ENCODE data around the gene LAMA3.
"Not testable (repeated sequence)": the region's sequence is repeated elsewhere in the genome, so short reads cannot be mapped to it uniquely, and the experiment has no call there.

The LAMA3 gene

DNA sequence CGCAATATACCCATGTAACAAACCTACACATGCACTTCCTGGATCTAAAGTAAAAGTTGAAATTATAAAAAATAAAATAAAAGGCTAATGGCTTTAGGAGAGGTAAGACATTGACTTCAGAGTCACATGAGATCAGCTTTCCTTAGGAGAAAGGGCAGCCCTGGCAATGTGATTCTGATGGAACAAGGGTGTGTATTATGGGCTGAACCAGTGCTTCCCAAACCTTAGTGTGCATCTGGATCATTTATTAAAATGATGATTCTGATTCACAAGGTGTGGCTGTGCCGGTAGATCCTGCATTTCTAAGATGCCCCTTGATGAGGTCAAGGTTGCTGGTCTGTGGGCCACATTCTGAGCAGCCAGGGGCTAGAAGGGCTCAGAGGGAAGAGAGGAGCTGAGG is 42.6 kb downstream of the LAMA3 start:
- no peak overlapping the region for H3K9ac ChIP-seq (ENCODE audit: low read depth, low read length, poor library complexity)
- no peak for DNase-seq (ENCODE audit: low spot score)
- no peak overlapping the region for H2AFZ ChIP-seq (ENCODE audit: low read length)
- H2BK12ac ChIP-seq (ENCODE audit: low read length): no peak overlapping the region
- H3K14ac ChIP-seq (ENCODE audit: low read length): no peak overlapping the region
- no peak overlapping the region for H3K23ac ChIP-seq (ENCODE audit: low read depth, low read length, poor library complexity)
- no peak overlapping the region for H2BK5ac ChIP-seq (ENCODE audit: low read length)
- no peak overlapping the region for H3K4me3 ChIP-seq (ENCODE audit: low read length in 2 of 2)
- no peak overlapping the region for H2BK15ac ChIP-seq (ENCODE audit: low read length)
- no peaks in the 10 kb centered on the region for H3K79me1 ChIP-seq (ENCODE audit: low read depth, low read length)
- H2AK5ac ChIP-seq (ENCODE audit: low read depth, low read length): no peak overlapping the region
- H3K9me3 ChIP-seq (replicated peaks in 1 of 2; ENCODE audit: control insufficient read depth in 2 of 2, insufficient read depth in 1 of 2, low read depth in 1 of 2, low read length in 2 of 2): no peaks in the 10 kb centered on the region
- no peak overlapping the region for H4K8ac ChIP-seq (ENCODE audit: low read depth, low read length)
- no peak overlapping the region for H3K27ac ChIP-seq (replicated peaks; ENCODE audit: low read length)
- no peak overlapping the region for H2BK120ac ChIP-seq (ENCODE audit: low read depth, low read length)
- no peaks in the 10 kb centered on the region for H3K36me3 ChIP-seq (replicated peaks in 1 of 2; ENCODE audit: control insufficient read depth in 2 of 2, insufficient read depth in 2 of 2, low read length in 2 of 2)
- H3K18ac ChIP-seq (ENCODE audit: low read length): no peak overlapping the region
- peaks cover 0 to 6% of the 10 kb centered on the region in 2 donors for H3K4me1 ChIP-seq (ENCODE audit: control insufficient read depth in 2 of 2, insufficient read depth in 1 of 2, low read depth in 1 of 2, low read length in 2 of 2)
- H3K27me3 ChIP-seq (ENCODE audit: control insufficient read depth in 3 of 3, insufficient read depth in 3 of 3, low read depth in 1 of 3, low read length in 3 of 3): peaks cover 0 to 6% (median 1%) of the 10 kb centered on the region in 3 experiments
- no CpG with 5 or more reads among the region's 2 CpGs for WGBS, 2 donors (ENCODE audit: extremely low coverage in 2 of 2, insufficient read length in 2 of 2, insufficient replicate concordance in 1 of 2)
- H3K4ac ChIP-seq (ENCODE audit: low read length): no peak overlapping the region
- H4K91ac ChIP-seq (ENCODE audit: low read depth, low read length, poor library complexity): no peak overlapping the region
- H3K4me2 ChIP-seq (ENCODE audit: insufficient read depth, low read length, poor library complexity, severe bottlenecking): no peak overlapping the region

DNA sequence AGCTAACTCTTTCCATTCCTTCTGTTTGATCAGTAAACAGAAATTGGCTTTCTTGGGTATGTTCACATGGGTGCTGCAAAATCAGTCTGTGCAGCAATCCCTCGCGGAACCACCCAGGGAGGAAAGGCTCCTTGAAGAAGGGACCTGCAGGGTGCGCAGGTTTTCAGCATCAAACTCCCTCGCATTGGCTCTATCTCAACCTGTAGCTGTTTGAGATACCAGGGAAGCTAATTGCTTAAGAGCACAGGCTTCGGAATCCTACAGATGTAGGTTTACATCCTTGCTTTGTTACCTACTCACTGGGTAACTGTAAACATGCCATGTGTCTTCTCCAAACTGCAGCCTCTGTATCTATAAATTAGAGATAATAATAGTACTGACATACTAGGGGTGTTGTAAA is 43.2 kb downstream of the LAMA3 start:
- H3K4me1 ChIP-seq (ENCODE audit: control insufficient read depth in 2 of 2, insufficient read depth in 1 of 2, low read depth in 1 of 2, low read length in 2 of 2): peaks cover 0 to 12% of the 10 kb centered on the region in 2 donors
- no peak overlapping the region for H4K91ac ChIP-seq (ENCODE audit: low read depth, low read length, poor library complexity)
- no peak overlapping the region for H3K4me2 ChIP-seq (ENCODE audit: insufficient read depth, low read length, poor library complexity, severe bottlenecking)
- no CpG with 5 or more reads among the region's 5 CpGs for WGBS, 2 donors (ENCODE audit: extremely low coverage in 2 of 2, insufficient read length in 2 of 2, insufficient replicate concordance in 1 of 2)
- peaks cover 0 to 10% (median 1%) of the 10 kb centered on the region in 3 experiments for H3K27me3 ChIP-seq (ENCODE audit: control insufficient read depth in 3 of 3, insufficient read depth in 3 of 3, low read depth in 1 of 3, low read length in 3 of 3)
- H2AFZ ChIP-seq (ENCODE audit: low read length): no peak overlapping the region
- no peak overlapping the region for H3K9ac ChIP-seq (ENCODE audit: low read depth, low read length, poor library complexity)
- no peak overlapping the region for H4K8ac ChIP-seq (ENCODE audit: low read depth, low read length)
- H2BK12ac ChIP-seq (ENCODE audit: low read length): no peak overlapping the region
- H3K9me3 ChIP-seq (replicated peaks in 1 of 2; ENCODE audit: control insufficient read depth in 2 of 2, insufficient read depth in 1 of 2, low read depth in 1 of 2, low read length in 2 of 2): no peaks in the 10 kb centered on the region
- H3K23ac ChIP-seq (ENCODE audit: low read depth, low read length, poor library complexity): no peak overlapping the region
- H2BK15ac ChIP-seq (ENCODE audit: low read length): no peak overlapping the region
- no peak overlapping the region for H3K4me3 ChIP-seq (ENCODE audit: low read length in 2 of 2)
- no peaks in the 10 kb centered on the region for H3K36me3 ChIP-seq (replicated peaks in 1 of 2; ENCODE audit: control insufficient read depth in 2 of 2, insufficient read depth in 2 of 2, low read length in 2 of 2)
- H3K18ac ChIP-seq (ENCODE audit: low read length): no peak overlapping the region
- no peak overlapping the region for H2AK5ac ChIP-seq (ENCODE audit: low read depth, low read length)
- no peak overlapping the region for H3K14ac ChIP-seq (ENCODE audit: low read length)
- H2BK5ac ChIP-seq (ENCODE audit: low read length): no peak overlapping the region
- H3K4ac ChIP-seq (ENCODE audit: low read length): no peak overlapping the region
- no peak overlapping the region for H3K27ac ChIP-seq (replicated peaks; ENCODE audit: low read length)
- no peaks in the 10 kb centered on the region for H3K79me1 ChIP-seq (ENCODE audit: low read depth, low read length)
- DNase-seq (ENCODE audit: low spot score): no peak
- no peak overlapping the region for H2BK120ac ChIP-seq (ENCODE audit: low read depth, low read length)

DNA sequence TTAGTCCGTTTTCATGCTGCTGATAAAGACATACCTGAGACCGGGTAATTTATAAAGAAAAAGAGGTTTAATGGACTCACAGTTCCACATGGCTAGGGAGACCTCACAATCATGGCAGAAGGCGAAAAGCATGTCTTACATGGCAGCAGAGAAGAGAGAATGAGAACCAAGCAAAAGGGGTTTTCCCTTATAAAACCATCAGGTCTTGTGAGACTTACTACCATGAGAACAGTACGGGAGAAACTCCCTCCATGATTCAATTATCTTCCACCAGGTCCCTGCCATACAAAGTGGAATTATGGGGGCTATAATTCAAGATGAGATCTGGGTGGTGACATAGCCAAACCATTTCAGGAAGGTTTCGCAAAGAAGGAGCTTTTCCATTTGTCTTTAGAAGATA is 44.0 kb downstream of the LAMA3 start:
- H2BK15ac ChIP-seq (ENCODE audit: low read length); H3K79me1 ChIP-seq (ENCODE audit: low read depth, low read length); H3K23ac ChIP-seq (ENCODE audit: low read depth, low read length, poor library complexity); H4K91ac ChIP-seq (ENCODE audit: low read depth, low read length, poor library complexity); H3K14ac ChIP-seq (ENCODE audit: low read length); H4K8ac ChIP-seq (ENCODE audit: low read depth, low read length); DNase-seq (ENCODE audit: low spot score); H3K9ac ChIP-seq (ENCODE audit: low read depth, low read length, poor library complexity); H3K9me3 ChIP-seq (replicated peaks in 1 of 2; ENCODE audit: control insufficient read depth in 2 of 2, insufficient read depth in 1 of 2, low read depth in 1 of 2, low read length in 2 of 2); H3K27me3 ChIP-seq (ENCODE audit: control insufficient read depth in 3 of 3, insufficient read depth in 3 of 3, low read depth in 1 of 3, low read length in 3 of 3); H2AK5ac ChIP-seq (ENCODE audit: low read depth, low read length); H2BK12ac ChIP-seq (ENCODE audit: low read length); H2BK120ac ChIP-seq (ENCODE audit: low read depth, low read length); H3K4me3 ChIP-seq (ENCODE audit: low read length in 2 of 2); H3K4me2 ChIP-seq (ENCODE audit: insufficient read depth, low read length, poor library complexity, severe bottlenecking); H3K36me3 ChIP-seq (replicated peaks in 1 of 2; ENCODE audit: control insufficient read depth in 2 of 2, insufficient read depth in 2 of 2, low read length in 2 of 2); H3K18ac ChIP-seq (ENCODE audit: low read length); H3K4ac ChIP-seq (ENCODE audit: low read length); H3K27ac ChIP-seq (replicated peaks; ENCODE audit: low read length); H2AFZ ChIP-seq (ENCODE audit: low read length); H2BK5ac ChIP-seq (ENCODE audit: low read length): not testable (repeated sequence)
- WGBS, 2 donors (ENCODE audit: extremely low coverage in 2 of 2, insufficient read length in 2 of 2, insufficient replicate concordance in 1 of 2): no CpG with 5 or more reads among the region's 5 CpGs
- H3K4me1 ChIP-seq (ENCODE audit: control insufficient read depth in 2 of 2, insufficient read depth in 1 of 2, low read depth in 1 of 2, low read length in 2 of 2): peaks cover 0 to 14% of the 10 kb centered on the region in 2 donors

- WGBS, 2 donors (ENCODE audit: extremely low coverage in 2 of 2, insufficient read length in 2 of 2, insufficient replicate concordance in 1 of 2): no CpG with 5 or more reads among the region's 7 CpGs
- H3K9me3 ChIP-seq (replicated peaks in 1 of 2; ENCODE audit: control insufficient read depth in 2 of 2, insufficient read depth in 1 of 2, low read depth in 1 of 2, low read length in 2 of 2): no peaks in the 10 kb centered on the region
These were observed 44.6 kb downstream of the LAMA3 start for GRCh38 chr18:23733895-23734294.

More at GRCh38 chr18:23733895-23734294, 44.6 kb downstream of the LAMA3 start:
- Histone ChIP-seq H3K79me1 (ENCODE audit: low read depth, low read length) (no peaks in the 10 kb centered on the region), H2BK15ac (ENCODE audit: low read length) (no peak overlapping the region), H4K8ac (ENCODE audit: low read depth, low read length) (no peak overlapping the region), H3K14ac (ENCODE audit: low read length) (no peak overlapping the region), H2BK5ac (ENCODE audit: low read length) (no peak overlapping the region), H3K4me1 (ENCODE audit: control insufficient read depth in 2 of 2, insufficient read depth in 1 of 2, low read depth in 1 of 2, low read length in 2 of 2) (peaks cover 0 to 13% of the 10 kb centered on the region in 2 donors), H3K36me3 (replicated peaks in 1 of 2; ENCODE audit: control insufficient read depth in 2 of 2, insufficient read depth in 2 of 2, low read length in 2 of 2) (no peaks in the 10 kb centered on the region), H3K4ac (ENCODE audit: low read length) (no peak overlapping the region), H2AK5ac (ENCODE audit: low read depth, low read length) (no peak overlapping the region), H3K23ac (ENCODE audit: low read depth, low read length, poor library complexity) (no peak overlapping the region), H3K27ac (replicated peaks; ENCODE audit: low read length) (no peak overlapping the region), H3K4me3 (ENCODE audit: low read length in 2 of 2) (no peak overlapping the region), H4K91ac (ENCODE audit: low read depth, low read length, poor library complexity) (no peak overlapping the region), H2BK120ac (ENCODE audit: low read depth, low read length) (no peak overlapping the region), H3K18ac (ENCODE audit: low read length) (no peak overlapping the region), H3K9ac (ENCODE audit: low read depth, low read length, poor library complexity) (no peak overlapping the region), H2AFZ (ENCODE audit: low read length) (no peak overlapping the region), H3K27me3 (ENCODE audit: control insufficient read depth in 3 of 3, insufficient read depth in 3 of 3, low read depth in 1 of 3, low read length in 3 of 3) (peaks cover 0 to 10% (median 1%) of the 10 kb centered on the region in 3 experiments), H3K4me2 (ENCODE audit: insufficient read depth, low read length, poor library complexity, severe bottlenecking) (no peak overlapping the region), H2BK12ac (ENCODE audit: low read length) (no peak overlapping the region)
- no peak for DNase-seq (ENCODE audit: low spot score)

All from neuronal stem cell (in vitro differentiated cells).